OCI-LY1 (cell line): Measurements from ENCODE around the gene NBDY.

Source experiments
- EZH2 ChIP-seq: fragments of 200-600 bp; sonication (generic), shearing (Covaris generic); IDR thresholded peaks from 2 replicates; pipeline ENCODE4 v1.8.0; 2017; ENCODE audit warnings: borderline replicate concordance, mixed run types, mild to moderate bottlenecking, antibody characterized with exemption, low read length, moderate library complexity, mixed read lengths
- TF ChIP-seq, protein P1 (sequence below): fragments of 200-600 bp; sonication (generic), shearing (Covaris generic); IDR thresholded peaks from 2 replicates; pipeline ENCODE4 v1.5.1; 2017; ENCODE audit warnings: mild to moderate bottlenecking, antibody characterized with exemption, low read length, moderate library complexity, mixed read lengths

- TF ChIP-seq EZH2: no peak
- TF ChIP-seq, protein P1, sequence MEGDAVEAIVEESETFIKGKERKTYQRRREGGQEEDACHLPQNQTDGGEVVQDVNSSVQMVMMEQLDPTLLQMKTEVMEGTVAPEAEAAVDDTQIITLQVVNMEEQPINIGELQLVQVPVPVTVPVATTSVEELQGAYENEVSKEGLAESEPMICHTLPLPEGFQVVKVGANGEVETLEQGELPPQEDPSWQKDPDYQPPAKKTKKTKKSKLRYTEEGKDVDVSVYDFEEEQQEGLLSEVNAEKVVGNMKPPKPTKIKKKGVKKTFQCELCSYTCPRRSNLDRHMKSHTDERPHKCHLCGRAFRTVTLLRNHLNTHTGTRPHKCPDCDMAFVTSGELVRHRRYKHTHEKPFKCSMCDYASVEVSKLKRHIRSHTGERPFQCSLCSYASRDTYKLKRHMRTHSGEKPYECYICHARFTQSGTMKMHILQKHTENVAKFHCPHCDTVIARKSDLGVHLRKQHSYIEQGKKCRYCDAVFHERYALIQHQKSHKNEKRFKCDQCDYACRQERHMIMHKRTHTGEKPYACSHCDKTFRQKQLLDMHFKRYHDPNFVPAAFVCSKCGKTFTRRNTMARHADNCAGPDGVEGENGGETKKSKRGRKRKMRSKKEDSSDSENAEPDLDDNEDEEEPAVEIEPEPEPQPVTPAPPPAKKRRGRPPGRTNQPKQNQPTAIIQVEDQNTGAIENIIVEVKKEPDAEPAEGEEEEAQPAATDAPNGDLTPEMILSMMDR: no peak
Observed at GRCh38 chrX:56798866-56799758, 70.1 kb downstream of the NBDY start.
